H9 (cell line): ENCODE results near the gene LRP1B. TPM values are rescaled to one million over a fixed set of nuclear protein-coding genes. Genes with fewer than 3 reads are reported as not detected.

ENCODE experiments used
- DNase-seq: peaks from one replicate; pipeline ENCODE4 v3.0.0-alpha.2; 2017
- H2AFZ ChIP-seq: one replicate; pipeline ENCODE4 v1.6.1; 2013; ENCODE audit warnings: mild to moderate bottlenecking, low read length, control low read depth, moderate library complexity
- H2AK5ac ChIP-seq: 2 replicates; pipeline ENCODE4 v1.6.1; 2013; ENCODE audit warnings: low read length, control low read depth, mixed read lengths; ENCODE audit not compliant: insufficient read length
- H2BK120ac ChIP-seq: one replicate; pipeline ENCODE4 v1.6.1; 2013; ENCODE audit warnings: low read depth, mild to moderate bottlenecking, low read length, control low read depth, inconsistent platforms; ENCODE audit not compliant: poor library complexity, severe bottlenecking
- H2BK12ac ChIP-seq: 2 replicates; pipeline ENCODE4 v1.6.1; 2013; ENCODE audit warnings: low read length, control low read depth, mixed read lengths, low read depth; ENCODE audit not compliant: insufficient read length
- H2BK15ac ChIP-seq: 2 replicates; pipeline ENCODE4 v1.6.1; 2013; ENCODE audit warnings: low read depth, low read length, control low read depth
- H2BK20ac ChIP-seq: one replicate; pipeline ENCODE4 v1.6.1; 2013; ENCODE audit warnings: low read depth, mild to moderate bottlenecking, low read length, control low read depth, inconsistent platforms; ENCODE audit not compliant: poor library complexity, severe bottlenecking
- H2BK5ac ChIP-seq: 2 replicates; pipeline ENCODE4 v1.6.1; 2013; ENCODE audit warnings: low read length, control low read depth, mixed read lengths; ENCODE audit not compliant: insufficient read length
- H3K14ac ChIP-seq: 2 replicates; pipeline ENCODE4 v1.6.1; 2013; ENCODE audit warnings: low read length, control low read depth; ENCODE audit not compliant: insufficient read depth
- H3K18ac ChIP-seq: 2 replicates; pipeline ENCODE4 v1.6.1; 2013; ENCODE audit warnings: low read depth, mild to moderate bottlenecking, mixed read lengths, low read length, control low read depth; ENCODE audit not compliant: insufficient read length
- H3K23ac ChIP-seq: 2 replicates; pipeline ENCODE4 v1.6.1; 2013; ENCODE audit warnings: low read length, control low read depth, mixed read lengths, low read depth; ENCODE audit not compliant: insufficient read length
- H3K23me2 ChIP-seq: 2 replicates; pipeline ENCODE4 v1.6.1; 2013; ENCODE audit warnings: low read depth, mild to moderate bottlenecking, mixed read lengths, low read length, control low read depth; ENCODE audit not compliant: insufficient read length, poor library complexity, severe bottlenecking
- H3K27ac ChIP-seq: 2 replicates; pipeline ENCODE4 v1.5.1; 2013; ENCODE audit warnings: low read length, control low read depth, mixed read lengths, low read depth; ENCODE audit not compliant: insufficient read length
- H3K27me3 ChIP-seq: 2 replicates; pipeline ENCODE4 v1.6.1; 2013; ENCODE audit warnings: low read length, control low read depth, inconsistent platforms; ENCODE audit not compliant: insufficient read depth
- H3K4ac ChIP-seq: 2 replicates; pipeline ENCODE4 v1.6.1; 2013; ENCODE audit warnings: low read depth, mild to moderate bottlenecking, control low read depth, inconsistent platforms, low read length, moderate library complexity
- H3K4me1 ChIP-seq: 2 replicates; pipeline ENCODE4 v1.6.1; 2013; ENCODE audit warnings: low read length, control low read depth, inconsistent platforms; ENCODE audit not compliant: insufficient read depth
- H3K4me2 ChIP-seq: 2 replicates; pipeline ENCODE4 v1.6.1; 2013; ENCODE audit warnings: low read length, control low read depth, mixed read lengths; ENCODE audit not compliant: insufficient read length, insufficient read depth
- H3K56ac ChIP-seq: 2 replicates; pipeline ENCODE4 v1.6.1; 2013; ENCODE audit warnings: low read depth, mild to moderate bottlenecking, mixed read lengths, low read length, control low read depth; ENCODE audit not compliant: insufficient read length
- H3K79me1 ChIP-seq: 2 replicates; pipeline ENCODE4 v1.6.1; 2013; ENCODE audit warnings: low read depth, mild to moderate bottlenecking, moderate library complexity, low read length, control low read depth, inconsistent platforms; ENCODE audit not compliant: insufficient read depth, poor library complexity, severe bottlenecking
- H3K79me2 ChIP-seq: 2 replicates; pipeline ENCODE4 v1.6.1; 2013; ENCODE audit warnings: low read length, control low read depth, inconsistent platforms; ENCODE audit not compliant: insufficient read depth
- H3K9ac ChIP-seq: 2 replicates; pipeline ENCODE4 v1.6.1; 2013; ENCODE audit warnings: low read length, control low read depth, mixed read lengths; ENCODE audit not compliant: insufficient read length; ENCODE audit errors: extremely low read depth
- H3K9me3 ChIP-seq: one replicate; pipeline ENCODE4 v1.6.1; 2013; ENCODE audit warnings: low read depth, low read length, inconsistent platforms; ENCODE audit not compliant: control insufficient read depth
- H3T11ph ChIP-seq: one replicate; pipeline ENCODE4 v1.6.1; 2013; ENCODE audit warnings: mild to moderate bottlenecking, low read length, control low read depth, inconsistent platforms
- H4K20me1 ChIP-seq: one replicate; pipeline ENCODE4 v1.6.1; 2013; ENCODE audit not compliant: control insufficient read depth, insufficient read length, insufficient read depth
- H4K5ac ChIP-seq: 2 replicates; pipeline ENCODE4 v1.6.1; 2013; ENCODE audit warnings: low read depth, mild to moderate bottlenecking, mixed read lengths, low read length, control low read depth; ENCODE audit not compliant: insufficient read length
- H4K8ac ChIP-seq: replicated peaks from 2 replicates; pipeline ENCODE4 v1.6.1; 2013; ENCODE audit warnings: low read length, control low read depth, mixed read lengths, low read depth; ENCODE audit not compliant: insufficient read length
- H4K91ac ChIP-seq: 2 replicates; pipeline ENCODE4 v1.6.1; 2013; ENCODE audit warnings: low read depth, mild to moderate bottlenecking, moderate library complexity, mixed read lengths, low read length, control low read depth; ENCODE audit not compliant: insufficient read length
- H3K27ac Mint-ChIP-seq, 3 experiments: 2 replicates in 2 of 3; 3 replicates in 1 of 3; pipeline ENCODE4 v1.8.0; 2020 to 2021; ENCODE audit warnings: mixed read lengths in 3 of 3, mild to moderate bottlenecking in 1 of 3, moderate library complexity in 1 of 3
- H3K27me3 Mint-ChIP-seq: 2 replicates; pipeline ENCODE4 v1.8.0; 2021; ENCODE audit warnings: low read depth, mild to moderate bottlenecking, moderate library complexity, mixed read lengths
- H3K36me3 Mint-ChIP-seq, 3 experiments: 2 replicates in 2 of 3; 3 replicates in 1 of 3; pipeline ENCODE4 v1.8.0; 2020 to 2021; ENCODE audit warnings: low read depth in 3 of 3, mixed read lengths in 3 of 3; ENCODE audit not compliant: insufficient read depth in 1 of 3
- H3K4me1 Mint-ChIP-seq, 2 experiments: 2 replicates each; pipeline ENCODE4 v1.8.0; 2020; ENCODE audit warnings: mixed read lengths in 2 of 2
- H3K4me3 Mint-ChIP-seq, 2 experiments: 2 replicates in 1 of 2; 3 replicates in 1 of 2; pipeline ENCODE4 v1.8.0; 2020 to 2021; ENCODE audit warnings: mild to moderate bottlenecking in 2 of 2, mixed read lengths in 2 of 2, moderate library complexity in 1 of 2
- H3K9me3 Mint-ChIP-seq, 2 experiments: 2 replicates in 1 of 2; 3 replicates in 1 of 2; pipeline ENCODE4 v1.8.0; 2020; ENCODE audit warnings: mild to moderate bottlenecking in 2 of 2, mixed read lengths in 2 of 2, moderate library complexity in 1 of 2
- WGBS: extraction: QIAGEN DNeasy Blood & Tissue Kit; methylation state at CpG from one replicate; pipeline ENCODE4 v1.1.7; 2013; ENCODE audit warnings: missing lambda C conversion rate, low lambda C conversion rate, mixed read lengths; ENCODE audit not compliant: insufficient read length; ENCODE audit errors: extremely low coverage; 5-methylcytosine and 5-hydroxymethylcytosine counted together
- total RNA-seq: library from RNA; stranded (reverse); gene quantifications from 2 replicates; pipeline ENCODE4 v1.2.1, GENCODE V29; 2021
- TF ChIP-seq, protein P1 (sequence below): fragments of 200-600 bp; sonication (generic); conservative IDR thresholded peaks from 3 replicates; pipeline ENCODE4 v1.8.0; 2021; ENCODE audit warnings: antibody characterized with exemption, mild to moderate bottlenecking

LRP1B gene
- total RNA-seq, 1 experiment from 2014 or later: not detected

DNA sequence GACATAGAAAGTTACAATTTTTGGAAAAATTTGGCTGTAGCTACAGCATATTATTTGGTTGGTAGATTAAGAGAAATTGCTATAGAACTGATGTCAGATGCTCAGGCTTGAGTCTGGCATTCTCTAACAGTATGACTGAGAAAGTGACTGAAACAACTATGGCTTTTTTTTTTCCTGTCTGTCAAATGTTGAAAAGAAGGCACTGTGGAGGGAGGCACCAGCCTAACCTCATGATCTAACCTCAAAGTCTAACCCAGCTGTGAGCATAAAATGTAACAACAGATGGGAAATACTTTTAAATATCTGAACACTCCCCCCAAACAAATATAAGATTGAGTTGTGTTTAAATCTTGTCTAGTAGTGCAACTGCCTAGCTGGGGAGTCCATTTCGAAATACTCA, 629.1 kb downstream of the LRP1B start:
- H2BK12ac ChIP-seq: no peak overlapping the region
- H3K14ac ChIP-seq: no peak overlapping the region
- no peaks in the 10 kb centered on the region for H3K79me1 ChIP-seq
- no peak overlapping the region for H4K8ac ChIP-seq
- H3K27me3 ChIP-seq: no peaks in the 10 kb centered on the region
- no peaks in the 10 kb centered on the region for H3K79me2 ChIP-seq
- H2BK120ac ChIP-seq: no peak overlapping the region
- no peak overlapping the region for H2AK5ac ChIP-seq
- Mint-ChIP-seq H3K9me3 (no peaks in the 10 kb centered on the region), H3K4me1 (peaks cover 0 to 5% of the 10 kb centered on the region in 2 experiments; a peak in 2 of 4 replicates), H3K27ac (no peak overlapping the region), H3K36me3 (no peaks in the 10 kb centered on the region), H3K27me3 (no peaks in the 10 kb centered on the region), H3K4me3 (no peak overlapping the region)
- no peak overlapping the region for H3K4ac ChIP-seq
- no peaks in the 10 kb centered on the region for H3K23me2 ChIP-seq
- no peak overlapping the region for H2BK15ac ChIP-seq
- TF ChIP-seq, protein P1, sequence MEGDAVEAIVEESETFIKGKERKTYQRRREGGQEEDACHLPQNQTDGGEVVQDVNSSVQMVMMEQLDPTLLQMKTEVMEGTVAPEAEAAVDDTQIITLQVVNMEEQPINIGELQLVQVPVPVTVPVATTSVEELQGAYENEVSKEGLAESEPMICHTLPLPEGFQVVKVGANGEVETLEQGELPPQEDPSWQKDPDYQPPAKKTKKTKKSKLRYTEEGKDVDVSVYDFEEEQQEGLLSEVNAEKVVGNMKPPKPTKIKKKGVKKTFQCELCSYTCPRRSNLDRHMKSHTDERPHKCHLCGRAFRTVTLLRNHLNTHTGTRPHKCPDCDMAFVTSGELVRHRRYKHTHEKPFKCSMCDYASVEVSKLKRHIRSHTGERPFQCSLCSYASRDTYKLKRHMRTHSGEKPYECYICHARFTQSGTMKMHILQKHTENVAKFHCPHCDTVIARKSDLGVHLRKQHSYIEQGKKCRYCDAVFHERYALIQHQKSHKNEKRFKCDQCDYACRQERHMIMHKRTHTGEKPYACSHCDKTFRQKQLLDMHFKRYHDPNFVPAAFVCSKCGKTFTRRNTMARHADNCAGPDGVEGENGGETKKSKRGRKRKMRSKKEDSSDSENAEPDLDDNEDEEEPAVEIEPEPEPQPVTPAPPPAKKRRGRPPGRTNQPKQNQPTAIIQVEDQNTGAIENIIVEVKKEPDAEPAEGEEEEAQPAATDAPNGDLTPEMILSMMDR: no peak
- no peak overlapping the region for H4K5ac ChIP-seq
- no peak overlapping the region for H3K27ac ChIP-seq
- H3K4me1 ChIP-seq: no peaks in the 10 kb centered on the region
- no peak overlapping the region for H2BK20ac ChIP-seq
- H2AFZ ChIP-seq: no peak overlapping the region
- H3T11ph ChIP-seq: no peak overlapping the region
- no peak overlapping the region for H3K9ac ChIP-seq
- no peak overlapping the region for H3K23ac ChIP-seq
- DNase-seq: no peak
- WGBS: no CpG with 5 or more reads among the region's 1 CpG
- no peaks in the 10 kb centered on the region for H4K20me1 ChIP-seq
- H3K18ac ChIP-seq: no peak overlapping the region
- no peaks in the 10 kb centered on the region for H3K9me3 ChIP-seq
- H2BK5ac ChIP-seq: no peak overlapping the region
- H4K91ac ChIP-seq: no peak overlapping the region
- no peak overlapping the region for H3K4me2 ChIP-seq
- H3K56ac ChIP-seq: no peak overlapping the region
